T-helper 2 cell (primary cell): ENCODE data around the gene GPX4.

Experiments
- DNase-seq, 5 experiments: peaks; one replicate each; pipeline versions ENCODE4 v3.0.0 to v3.0.0-alpha.2; 2012 to 2022
- total RNA-seq, 2 donors: gene quantifications; one replicate each; lab custom pipeline; 2026; lab: John Stamatoyannopoulos, UW

Gene GPX4
- 88.1 to 100 reads per million in 2 donors for total RNA-seq

GRCh38 chr19:1103708-1104310 is at the start of gene GPX4:
TSS of gene GPX4 (plus strand) at chr19:1103994. CDS start at chr19:1104044, 50 bp downstream.
- peak; percentile 95 to 99 (median 98) for DNase-seq

GRCh38 chr19:1054102-1055027 is 49.4 kb upstream of the GPX4 start:
- peak in 1 of 5 experiments; percentile 2 for DNase-seq

- DNase-seq: peak in 1 of 5 experiments; percentile 2
Observed at GRCh38 chr19:1055028-1055425, 48.8 kb upstream of the GPX4 start.

GRCh38 chr19:1055886-1056620 is 47.7 kb upstream of the GPX4 start:
- no peak for DNase-seq

- peak in 1 of 5 experiments; percentile 81 for DNase-seq
Observed at GRCh38 chr19:1057176-1057855, 46.5 kb upstream of the GPX4 start.

GRCh38 chr19:1058112-1058511 is 45.7 kb upstream of the GPX4 start:
- DNase-seq: no peak

GRCh38 chr19:1060689-1061088 is 43.1 kb upstream of the GPX4 start:
- no peak for DNase-seq

GRCh38 chr19:1061987-1062386 is 41.8 kb upstream of the GPX4 start:
- no peak for DNase-seq

- DNase-seq: peak in 1 of 5 experiments; percentile 36
Observed at GRCh38 chr19:1062387-1063029, 41.3 kb upstream of the GPX4 start.

- DNase-seq: peak; percentile 35 to 75 (median 68)
Observed at GRCh38 chr19:1063030-1063908, 40.5 kb upstream of the GPX4 start.

GRCh38 chr19:1063909-1064660 is 39.7 kb upstream of the GPX4 start:
- no peak for DNase-seq

GRCh38 chr19:1064661-1065605 is 38.9 kb upstream of the GPX4 start:
- peak in 3 of 5 experiments; percentile 60 to 85 (median 68) for DNase-seq

- DNase-seq: no peak
Observed at GRCh38 chr19:1065606-1066109, 38.1 kb upstream of the GPX4 start.

- no peak for DNase-seq
Observed at GRCh38 chr19:1066251-1066747, 37.5 kb upstream of the GPX4 start.

GRCh38 chr19:1066748-1067340 is 37.0 kb upstream of the GPX4 start, which contains the start of gene ARHGAP45:
TSS of gene ARHGAP45 (plus strand) at chr19:1067167. CDS start at chr19:1067406, 239 bp downstream.
- peak; percentile 66 to 93 (median 78) for DNase-seq

- peak in 4 of 5 experiments; percentile 51 to 86 (median 63) for DNase-seq
Observed at GRCh38 chr19:1067341-1067957, 36.3 kb upstream of the GPX4 start.
